Breast epithelium (tissue), 4 donors: ENCODE results near the gene UTP14A. TPM values are rescaled to one million over a fixed set of nuclear protein-coding genes. Genes with fewer than 3 reads are reported as not detected.

ENCODE experiments used
- DNase-seq, 2 donors: peaks; one replicate each; pipeline ENCODE4 v3.0.0-alpha.2; 2019; ENCODE audit warnings: low spot score in 2 of 2
- H3K27ac ChIP-seq, 2 donors: fragments of 200-600 bp; sonication (generic) in 1 of 2; one replicate each; pipeline ENCODE4 v1.5.1; 2016 to 2019; ENCODE audit warnings: mild to moderate bottlenecking in 1 of 2
- H3K27me3 ChIP-seq, 2 donors: fragments of 200-600 bp; sonication (generic) in 1 of 2; one replicate each; pipeline versions ENCODE4 v1.5.1 to v1.6.0; 2017 to 2019; ENCODE audit warnings: control low read depth in 1 of 2, mild to moderate bottlenecking in 1 of 2
- H3K36me3 ChIP-seq: fragments of 200-600 bp; one replicate; pipeline ENCODE4 v1.5.1; 2019
- H3K4me1 ChIP-seq, 2 donors: fragments of 200-600 bp; sonication (generic); one replicate each; pipeline ENCODE4 v1.5.1; 2016 to 2019; ENCODE audit warnings: control low read depth in 1 of 2
- H3K4me3 ChIP-seq, 3 donors: fragments of 200-600 bp; sonication (generic); 1 replicate in 2 of 3; 2 replicates in 1 of 3; pipeline ENCODE4 v1.5.1; 2016 to 2019; ENCODE audit warnings: mild to moderate bottlenecking in 3 of 3, moderate library complexity in 2 of 3
- H3K9me3 ChIP-seq, 2 donors: fragments of 200-600 bp; sonication (generic) in 1 of 2; one replicate each; pipeline ENCODE4 v1.5.1; 2016 to 2019; ENCODE audit warnings: control low read depth in 1 of 2
- POLR2A ChIP-seq: fragments of 450-650 bp; IDR thresholded peaks from one replicate; pipeline ENCODE4 v1.6.1; 2016; ENCODE audit warnings: antibody characterized with exemption, mild to moderate bottlenecking, moderate library complexity
- POLR2AphosphoS5 ChIP-seq, 3 donors: sonication (generic); formaldehyde crosslinking; IDR thresholded peaks; one replicate each; pipeline ENCODE4 v1.6.1; 2017; ENCODE audit warnings: antibody characterized with exemption in 3 of 3
- intact Hi-C: fragments of 100-400 bp; cut with DNase I; formaldehyde crosslinking; loops from one replicate; pipeline ENCODE4 v1.15.1; 2023; ENCODE audit warnings: low total_unique reads
- total RNA-seq, 3 donors: library from RNA; depleted of rRNA; stranded (reverse); fragments of >200 nt; gene quantifications; one replicate each; pipeline ENCODE4 v1.1.0, GENCODE V29; 2016
- TF ChIP-seq, protein P1 (sequence below), 3 donors: fragments of 450-650 bp; IDR thresholded peaks; one replicate each; pipeline ENCODE4 v1.5.1; 2016 to 2017; ENCODE audit warnings: antibody characterized with exemption in 3 of 3, mild to moderate bottlenecking in 3 of 3, moderate library complexity in 3 of 3

Gene UTP14A
- total RNA-seq, 3 donors from 2014 or later: 17.3 to 22.6 (median 20.8) TPM

- no peak for DNase-seq
- Histone ChIP-seq H3K4me3 (no peak overlapping the region), H3K9me3 (peaks cover 0 to 13% of the 10 kb centered on the region in 2 donors), H3K27ac (no peak overlapping the region), H3K27me3 (peaks cover 0 to 11% of the 10 kb centered on the region in 2 donors), H3K4me1 (no peaks in the 10 kb centered on the region), H3K36me3 (no peaks in the 10 kb centered on the region)
- intact Hi-C loops: loop anchor here (5.0 kb wide), 1 partner anchor 350 kb away; no protein-coding TSS in a partner anchor
- TF ChIP-seq, protein P1, sequence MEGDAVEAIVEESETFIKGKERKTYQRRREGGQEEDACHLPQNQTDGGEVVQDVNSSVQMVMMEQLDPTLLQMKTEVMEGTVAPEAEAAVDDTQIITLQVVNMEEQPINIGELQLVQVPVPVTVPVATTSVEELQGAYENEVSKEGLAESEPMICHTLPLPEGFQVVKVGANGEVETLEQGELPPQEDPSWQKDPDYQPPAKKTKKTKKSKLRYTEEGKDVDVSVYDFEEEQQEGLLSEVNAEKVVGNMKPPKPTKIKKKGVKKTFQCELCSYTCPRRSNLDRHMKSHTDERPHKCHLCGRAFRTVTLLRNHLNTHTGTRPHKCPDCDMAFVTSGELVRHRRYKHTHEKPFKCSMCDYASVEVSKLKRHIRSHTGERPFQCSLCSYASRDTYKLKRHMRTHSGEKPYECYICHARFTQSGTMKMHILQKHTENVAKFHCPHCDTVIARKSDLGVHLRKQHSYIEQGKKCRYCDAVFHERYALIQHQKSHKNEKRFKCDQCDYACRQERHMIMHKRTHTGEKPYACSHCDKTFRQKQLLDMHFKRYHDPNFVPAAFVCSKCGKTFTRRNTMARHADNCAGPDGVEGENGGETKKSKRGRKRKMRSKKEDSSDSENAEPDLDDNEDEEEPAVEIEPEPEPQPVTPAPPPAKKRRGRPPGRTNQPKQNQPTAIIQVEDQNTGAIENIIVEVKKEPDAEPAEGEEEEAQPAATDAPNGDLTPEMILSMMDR (IDR thresholded peaks at IDR 0.05): no peak
- TF ChIP-seq POLR2A (no peak), POLR2AphosphoS5 (IDR thresholded peaks at IDR 0.05) (no peak)
Measured at GRCh38 chrX:129877401-129877800, 28.6 kb upstream of the UTP14A start.

DNA sequence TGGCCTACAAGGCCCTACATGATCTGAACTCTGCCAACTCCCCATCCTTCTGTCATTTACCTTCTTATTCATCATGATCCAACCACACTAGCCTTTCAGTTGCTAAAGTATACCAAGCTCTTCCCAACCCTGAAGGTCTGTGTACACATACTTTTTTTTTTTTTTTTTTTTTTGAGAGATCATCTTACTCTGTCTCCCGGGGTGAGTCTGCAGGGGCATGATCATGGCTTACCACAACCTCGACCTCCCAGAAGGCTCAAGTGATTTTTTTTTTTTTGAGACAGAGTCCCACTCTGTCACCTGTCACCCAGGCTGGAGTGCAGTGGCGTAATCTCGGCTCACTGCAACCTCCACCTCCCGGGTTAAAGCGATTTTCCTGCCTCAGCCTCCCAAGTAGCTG lies 5.9 kb upstream of the UTP14A start:
- no peak for DNase-seq
- Histone ChIP-seq H3K4me1 (no peaks in the 10 kb centered on the region), H3K27me3 (peaks cover 0 to 23% of the 10 kb centered on the region in 2 donors), H3K4me3 (no peak overlapping the region), H3K36me3 (no peaks in the 10 kb centered on the region), H3K9me3 (no peaks in the 10 kb centered on the region), H3K27ac (no peak overlapping the region)
- TF ChIP-seq, protein P1 (IDR thresholded peaks at IDR 0.05): no peak
- TF ChIP-seq POLR2AphosphoS5 (IDR thresholded peaks at IDR 0.05): no peak
- no peak for TF ChIP-seq POLR2A
- intact Hi-C loops: no loop called here

GRCh38 chrX:129908636-129909035 lies 2.7 kb downstream of the UTP14A start:
- no peak overlapping the region for H3K27ac ChIP-seq
- peaks cover 0 to 2% of the 10 kb centered on the region in 2 donors for H3K27me3 ChIP-seq
- intact Hi-C loops: no loop called here
- H3K4me3 ChIP-seq: no peak overlapping the region
- H3K4me1 ChIP-seq: no peaks in the 10 kb centered on the region
- TF ChIP-seq POLR2A (no peak), POLR2AphosphoS5 (IDR thresholded peaks at IDR 0.05) (no peak)
- TF ChIP-seq, protein P1 (IDR thresholded peaks at IDR 0.05): no peak
- no peaks in the 10 kb centered on the region for H3K9me3 ChIP-seq
- no peak for DNase-seq
- no peaks in the 10 kb centered on the region for H3K36me3 ChIP-seq

DNA sequence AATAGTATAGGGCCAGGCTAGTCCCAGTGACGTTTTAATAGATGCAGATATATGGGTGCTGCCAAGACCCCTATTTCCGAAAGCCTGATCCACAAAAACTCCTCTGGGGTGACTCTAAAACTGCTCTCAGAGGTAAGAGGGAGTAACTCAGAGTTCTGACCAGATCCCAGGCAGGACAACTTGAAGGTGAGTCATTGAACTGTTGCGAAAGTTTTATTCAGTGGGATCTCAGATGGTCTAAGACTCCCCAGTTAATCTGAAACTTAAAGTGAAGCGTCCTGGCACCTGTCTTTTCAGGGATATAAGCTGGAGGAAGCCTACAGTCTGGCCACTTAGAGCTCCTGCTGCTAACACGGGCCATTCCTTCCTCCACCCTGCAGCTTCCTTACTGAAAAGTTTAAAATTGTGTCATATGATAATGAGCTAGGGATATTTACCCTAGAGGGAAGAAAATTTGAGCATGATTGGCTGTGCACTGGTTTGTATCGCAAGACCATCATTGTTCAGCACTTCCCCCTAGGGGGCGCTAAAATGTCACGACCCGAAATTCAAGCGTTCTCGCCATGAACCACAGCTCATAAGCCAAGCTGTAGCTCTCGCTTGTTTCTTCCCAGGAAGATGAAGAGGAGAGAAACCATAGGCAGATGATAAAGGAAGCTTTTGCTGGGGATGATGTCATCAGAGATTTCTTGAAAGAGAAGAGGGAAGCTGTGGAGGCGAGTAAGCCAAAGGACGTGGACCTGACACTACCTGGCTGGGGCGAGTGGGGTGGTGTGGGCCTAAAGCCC lies 19.5 kb downstream of the UTP14A start:
- Histone ChIP-seq H3K27me3 (peaks cover 0 to 3% of the 10 kb centered on the region in 2 donors), H3K4me3 (no peak overlapping the region), H3K9me3 (no peaks in the 10 kb centered on the region), H3K27ac (no peak overlapping the region), H3K4me1 (no peaks in the 10 kb centered on the region), H3K36me3 (no peaks in the 10 kb centered on the region)
- intact Hi-C loops: loop anchor here (10.0 kb wide), 1 partner anchor 129 kb away; no protein-coding TSS in a partner anchor
- peak; percentile 48 to 55 for DNase-seq
- TF ChIP-seq POLR2A (no peak), POLR2AphosphoS5 (IDR thresholded peaks at IDR 0.05) (no peak)
- TF ChIP-seq, protein P1 (IDR thresholded peaks at IDR 0.05): peak; percentile 48 to 67 (median 58)

DNA sequence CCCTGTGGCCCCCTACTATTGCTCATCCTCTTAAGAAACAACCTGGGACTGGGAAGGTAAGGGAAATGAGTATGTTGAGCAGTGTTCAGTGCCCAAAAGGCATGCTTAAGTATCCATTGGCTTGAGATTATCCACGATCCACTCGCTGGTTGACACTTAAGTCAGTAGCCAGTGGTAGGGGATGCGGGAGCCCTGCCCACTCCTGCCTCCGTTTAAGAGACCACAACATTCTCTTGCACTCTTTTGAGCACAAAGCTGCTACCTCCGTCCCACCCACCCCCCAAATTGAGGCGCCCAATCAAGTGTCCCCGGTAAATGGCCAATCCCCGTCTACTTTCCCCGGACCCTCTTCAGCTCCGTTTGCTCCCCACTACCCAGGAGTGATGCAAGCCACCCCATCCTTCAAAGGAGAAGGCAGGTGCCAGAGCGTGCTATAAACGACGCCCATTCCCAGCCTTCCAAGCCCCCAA lies 25.0 kb downstream of the UTP14A start:
- peaks cover 0 to 27% of the 10 kb centered on the region in 2 donors for H3K27me3 ChIP-seq
- no peak for DNase-seq
- H3K4me3 ChIP-seq: peak overlapping the region; percentile 51 to 74 (median 60)
- H3K4me1 ChIP-seq: no peaks in the 10 kb centered on the region
- H3K27ac ChIP-seq: peak overlapping the region; percentile 80 to 91
- H3K36me3 ChIP-seq: no peaks in the 10 kb centered on the region
- intact Hi-C loops: loop anchor here (10.0 kb wide), 1 partner anchor 54 kb away; the partner anchor contains the start of gene BCORL1
- TF ChIP-seq POLR2A (no peak), POLR2AphosphoS5 (IDR thresholded peaks at IDR 0.05) (no peak)
- TF ChIP-seq, protein P1 (IDR thresholded peaks at IDR 0.05): no peak
- no peaks in the 10 kb centered on the region for H3K9me3 ChIP-seq
